Activated CD8-positive, alpha-beta memory T cell treated with anti-CD3 and anti-CD28 coated beads for 36 hours (primary cell): ENCODE data around the gene JKAMP. TPM values are rescaled to one million over a fixed set of nuclear protein-coding genes. Genes with fewer than 3 reads are reported as not detected.
"Not testable (repeated sequence)": the region's sequence is repeated elsewhere in the genome, so short reads cannot be mapped to it uniquely, and the experiment has no call there.

Experiments
- CTCF ChIA-PET: fragments of 350-600 bp; sonication (Branson Sonifier 250); formaldehyde crosslinking; loops from one replicate; lab custom pipeline; 2021; ENCODE audit warnings: antibody characterized with exemption; lab: Charles Lee
- POLR2A ChIA-PET: fragments of 350-600 bp; sonication (Branson Sonifier 250); formaldehyde crosslinking; loops from one replicate; lab custom pipeline; 2021; ENCODE audit warnings: antibody characterized with exemption; lab: Charles Lee
- total RNA-seq, 2 experiments: library from RNA; stranded (reverse); gene quantifications; one replicate each; pipeline ENCODE4 v1.2.3, GENCODE V29; 2021

JKAMP gene
- 10 to 100 TPM; 27.9 to 28.3 TPM for total RNA-seq

GRCh38 chr14:59483819-59484638, at the start of gene JKAMP, which contains the start of gene L3HYPDH:
JKAMP (plus strand) TSS chr14:59484517; CDS start chr14:59484590, 73 bp downstream.
L3HYPDH (minus strand) TSS chr14:59484408; CDS start chr14:59484316, 92 bp downstream.
- ChIA-PET POLR2A (interaction anchor here (0.7 to 2.3 kb wide), 4 partner anchors 13 to 765 kb away, joined by 3 to 20 read pairs (median 5); partner anchors contain the start of genes DAAM1, GPR135 and PPM1A), CTCF (interaction anchor here (0.9 to 2.0 kb wide), 3 partner anchors 19 to 92 kb away, joined by 3 to 7 read pairs (median 6); partner anchors contain the start of genes CCDC175 and GPR135)

DNA sequence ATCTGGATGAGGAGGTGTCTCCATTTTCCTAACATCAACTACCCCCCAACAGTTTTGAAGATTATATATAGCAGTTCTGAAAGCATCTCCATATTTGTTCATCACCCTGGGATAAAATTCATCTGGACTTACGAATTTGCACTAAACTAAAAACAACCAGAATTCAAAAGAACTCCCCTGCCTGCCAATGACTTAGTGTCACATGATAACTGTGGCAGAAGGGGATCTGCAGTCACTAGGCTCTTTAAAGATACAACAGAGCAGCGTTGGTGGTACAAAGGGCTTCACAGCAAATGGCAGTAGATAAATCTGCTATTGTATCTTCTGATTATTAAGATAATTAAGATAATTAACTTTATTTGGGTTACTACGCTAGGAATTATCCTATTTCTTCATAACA, 49.2 kb upstream of the JKAMP start:
- ChIA-PET POLR2A (no interaction called here), CTCF (no interaction called here)

GRCh38 chr14:59435987-59436386, 48.3 kb upstream of the JKAMP start:
- ChIA-PET CTCF (no interaction called here), POLR2A (no interaction called here)

DNA sequence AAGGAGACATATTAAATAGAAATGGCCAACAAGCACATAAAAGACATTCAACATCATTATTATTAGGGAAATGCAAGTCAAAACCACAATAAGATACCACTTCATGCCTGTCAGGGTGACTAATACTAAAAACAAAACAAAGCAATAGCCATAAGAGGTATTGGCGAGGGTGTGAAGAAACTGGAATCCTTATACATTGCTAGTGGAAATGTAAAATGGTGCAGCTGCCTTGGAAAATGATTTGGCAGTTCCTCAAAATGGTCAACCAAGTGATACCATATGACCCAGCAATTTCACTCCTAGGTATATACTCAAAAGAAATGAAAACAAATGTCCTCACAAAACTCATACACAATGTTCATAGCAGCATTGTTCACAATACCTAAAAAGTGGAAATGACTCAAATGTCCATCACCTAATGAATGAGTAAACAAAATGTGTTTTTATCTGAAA, 46.1 kb upstream of the JKAMP start:
- CTCF ChIA-PET, result no interaction called here

DNA sequence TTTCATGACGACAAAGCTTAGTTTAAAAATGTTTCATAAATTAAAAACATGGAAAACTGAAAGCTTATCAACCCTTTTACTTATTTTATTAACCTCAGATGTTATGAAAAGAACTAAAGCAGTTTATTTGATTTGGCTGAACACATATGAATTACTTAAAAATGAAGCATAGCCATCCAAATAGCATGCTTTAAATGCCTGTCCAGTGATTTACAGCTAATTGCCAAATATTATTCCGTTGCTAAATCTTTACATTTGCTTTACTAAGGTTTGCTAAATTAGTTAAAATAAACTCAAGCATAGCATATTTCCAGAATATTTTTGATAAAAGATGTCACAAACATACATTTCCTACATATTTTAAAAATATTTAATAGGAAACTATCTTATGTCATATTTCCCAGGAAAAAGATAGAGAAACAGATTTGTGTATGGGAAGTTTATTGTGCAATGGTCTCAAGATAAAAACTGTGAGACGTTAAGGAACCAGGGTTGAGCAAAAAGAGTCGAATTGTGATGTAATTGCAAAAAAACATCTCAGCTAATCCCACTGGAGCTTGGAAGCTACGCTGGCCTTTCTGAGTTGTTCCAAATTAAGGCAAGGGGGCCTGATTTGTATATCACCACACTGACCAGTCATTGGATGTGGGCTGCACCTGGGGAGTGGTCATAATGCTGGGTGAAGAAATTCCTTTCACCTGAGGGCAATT, 44.9 kb upstream of the JKAMP start:
- ChIA-PET POLR2A (no interaction called here), CTCF (no interaction called here)

More for the DNA sequence above, 46.1 kb upstream of the JKAMP start:
- POLR2A ChIA-PET, result no interaction called here

- CTCF ChIA-PET, POLR2A ChIA-PET: not testable (repeated sequence)
Observed at GRCh38 chr14:59448673-59449072, 35.6 kb upstream of the JKAMP start.

DNA sequence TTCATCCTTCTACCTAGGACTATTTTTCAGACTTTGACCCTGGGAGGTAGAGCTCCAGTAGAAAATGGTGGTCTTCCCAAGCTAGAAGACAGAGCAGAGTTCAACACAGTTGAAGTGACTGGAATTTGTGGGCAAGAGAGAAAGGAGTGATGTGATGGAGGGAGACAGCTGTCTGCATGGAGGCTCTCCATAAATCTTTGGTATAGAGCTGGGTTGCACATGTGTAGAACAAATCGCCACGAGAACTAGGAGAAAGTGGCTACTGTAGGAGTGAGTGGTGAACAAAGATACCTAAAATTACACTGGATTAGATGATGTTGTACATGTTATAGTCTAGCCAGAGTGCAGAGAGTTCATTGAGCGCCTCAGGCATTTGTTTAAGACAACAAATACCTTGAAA, 33.6 kb upstream of the JKAMP start:
- ChIA-PET POLR2A (no interaction called here), CTCF (no interaction called here)

DNA sequence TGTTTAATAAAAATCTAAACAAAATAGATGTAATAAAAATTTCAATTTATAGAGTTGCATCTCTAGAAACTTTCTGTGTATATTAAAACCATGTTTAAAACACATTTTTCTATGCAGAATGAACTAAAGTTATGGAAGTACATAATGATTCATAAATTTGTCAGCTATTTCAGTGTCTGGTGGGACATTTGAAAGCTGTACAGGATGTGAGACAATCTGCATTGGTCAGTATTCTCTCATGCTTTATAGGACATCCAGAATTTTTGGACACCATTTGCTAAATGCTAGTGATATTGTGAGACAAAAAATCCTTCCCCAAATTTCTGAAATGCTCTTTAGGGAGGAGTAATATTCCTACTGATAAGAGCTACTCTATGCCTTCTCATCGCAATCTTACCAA, 32.5 kb upstream of the JKAMP start:
- POLR2A ChIA-PET, result no interaction called here
- CTCF ChIA-PET, result no interaction called here

GRCh38 chr14:59454139-59454538, 30.2 kb upstream of the JKAMP start:
- POLR2A ChIA-PET, result no interaction called here
- CTCF ChIA-PET, result interaction anchor here (0.7 kb wide), 1 partner anchor 407 kb away, joined by 3 read pairs; no protein-coding TSS in a partner anchor

- CTCF ChIA-PET, result no interaction called here
- POLR2A ChIA-PET, result no interaction called here
Observed at GRCh38 chr14:59455411-59455810, 28.9 kb upstream of the JKAMP start.

GRCh38 chr14:59458486-59458885, 25.8 kb upstream of the JKAMP start:
- ChIA-PET POLR2A (no interaction called here), CTCF (no interaction called here)

GRCh38 chr14:59460378-59460777, 23.9 kb upstream of the JKAMP start:
- CTCF ChIA-PET, result no interaction called here

GRCh38 chr14:59461891-59462290, 22.4 kb upstream of the JKAMP start:
- ChIA-PET CTCF (no interaction called here), POLR2A (no interaction called here)

More at GRCh38 chr14:59460378-59460777, 23.9 kb upstream of the JKAMP start:
- POLR2A ChIA-PET, result no interaction called here

- POLR2A ChIA-PET, result interaction anchor here (2.2 kb wide), 1 partner anchor 20 kb away, joined by 20 read pairs; the partner anchor contains the start of genes JKAMP and L3HYPDH
- CTCF ChIA-PET, result interaction anchor here (1.5 to 1.9 kb wide), 2 partner anchors 19 to 20 kb away, joined by 6 to 7 read pairs; partner anchors contain the start of genes JKAMP and L3HYPDH
Observed at GRCh38 chr14:59463787-59464485, 20.4 kb upstream of the JKAMP start.

GRCh38 chr14:59464486-59465315, 19.6 kb upstream of the JKAMP start:
- ChIA-PET POLR2A (interaction anchor here (2.2 kb wide), 1 partner anchor 19 kb away, joined by 20 read pairs; the partner anchor contains the start of genes JKAMP and L3HYPDH), CTCF (interaction anchor here (0.6 to 1.9 kb wide), 2 partner anchors 9 to 19 kb away, joined by 3 to 7 read pairs; partner anchors contain the start of genes JKAMP and L3HYPDH)

- ChIA-PET CTCF (interaction anchor here (0.6 to 1.9 kb wide), 3 partner anchors 8 to 139 kb away, joined by 3 to 7 read pairs (median 3); partner anchors contain the start of genes JKAMP and L3HYPDH), POLR2A (interaction anchor here (2.2 kb wide), 1 partner anchor 18 kb away, joined by 20 read pairs; the partner anchor contains the start of genes JKAMP and L3HYPDH)
Observed at GRCh38 chr14:59465316-59466135, 18.8 kb upstream of the JKAMP start, which contains the start of gene GPR135. GPR135 (minus strand) TSS chr14:59465380; CDS start chr14:59465226, 154 bp downstream.

DNA sequence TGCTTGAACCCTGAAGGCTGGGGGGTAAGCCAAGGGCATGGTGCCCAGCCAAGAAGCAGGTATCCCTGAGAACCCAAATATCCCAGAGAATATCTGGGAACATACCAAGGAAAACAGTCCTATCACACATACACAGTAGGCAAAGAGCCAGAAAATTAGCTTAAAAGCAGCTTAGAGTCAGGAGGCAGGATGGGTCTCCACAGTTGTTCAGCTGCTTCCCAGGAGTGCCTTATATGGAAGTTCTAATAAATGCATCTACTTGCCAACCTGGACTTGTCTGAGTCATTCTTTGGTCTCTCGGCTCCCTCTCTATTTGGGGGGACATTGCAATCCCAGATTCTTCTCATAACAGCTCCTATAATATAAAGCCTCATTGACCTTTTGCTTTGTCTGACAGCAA, 10.1 kb upstream of the JKAMP start:
- ChIA-PET POLR2A (no interaction called here), CTCF (interaction anchor here (1.1 kb wide), 1 partner anchor 9 kb away, joined by 3 read pairs; the partner anchor contains the start of gene GPR135)
